HCT116 (cell line): ENCODE measurements around the gene TBC1D1. TPM values are rescaled to one million over a fixed set of nuclear protein-coding genes. Genes with fewer than 3 reads are reported as not detected.

Source experiments
- ATAC-seq: fragments of 200-7000 bp; cut with Tn5 transposase; 2 replicates; pipeline ENCODE4 v1.9.1; 2020; ENCODE audit warnings: mild to moderate bottlenecking, moderate library complexity
- BruUV-seq: library from RNA; stranded (reverse); fragments of 400-500 nt; replicated peaks from 2 replicates; lab custom pipeline; 2021; lab: Mats Ljungman, UMichigan
- CTCF ChIA-PET: fragments of 300-600 bp; sonication (Branson Sonifier 250); formaldehyde crosslinking; loops from one replicate; lab custom pipeline; 2021; ENCODE audit warnings: antibody characterized with exemption; lab: Charles Lee
- POLR2A ChIA-PET: fragments of 300-600, 350-600 bp; sonication (Branson Sonifier 250); formaldehyde crosslinking; loops from one replicate; lab custom pipeline; 2021; ENCODE audit warnings: antibody characterized with exemption; lab: Charles Lee
- RAD21 ChIA-PET, 2 experiments: fragments of 300-600 bp; sonication (Branson Sonifier 250); formaldehyde crosslinking; loops; one replicate each; lab custom pipeline; 2023; ENCODE audit warnings: low total read pairs in 2 of 2; ENCODE audit not compliant: uncharacterized antibody in 2 of 2, unreplicated experiment in 2 of 2, low non-redundant PET in 1 of 2; lab: Charles Lee
- DNase-seq: peaks from one replicate; pipeline ENCODE4 v3.0.0-alpha.2; 2010; ENCODE audit warnings: low read depth, low spot score
- H2AFZ ChIP-seq: fragments of 200-600 bp; shearing (Covaris generic), sonication (generic); 2 replicates; pipeline ENCODE4 v1.6.1; 2017; ENCODE audit warnings: low read depth, mixed run types, mixed read lengths, antibody characterized with exemption, low read length; ENCODE audit not compliant: poor library complexity, severe bottlenecking
- H3K27ac ChIP-seq: 2 replicates; pipeline ENCODE4 v1.5.1; 2012; ENCODE audit warnings: low read depth, low read length
- H3K27me3 ChIP-seq: fragments of 200-600 bp; sonication (generic); 2 replicates; pipeline ENCODE4 v1.6.1; 2016; ENCODE audit warnings: mixed run types, low read length, mixed read lengths; ENCODE audit not compliant: insufficient read depth
- H3K36me3 ChIP-seq, 2 experiments: fragments of 200-500 bp in 1 of 2; fragments of 200-600 bp in 1 of 2; sonication (Bioruptor generic) in 1 of 2; sonication (generic) in 1 of 2; 2 replicates each; pipeline versions ENCODE4 v1.5.1 to v1.6.1; 2014 to 2016; ENCODE audit warnings: low read length in 2 of 2, inconsistent platforms in 1 of 2, mixed read lengths in 1 of 2, mixed run types in 1 of 2; ENCODE audit not compliant: insufficient read depth in 2 of 2, control insufficient read depth in 1 of 2
- H3K4me1 ChIP-seq, 2 experiments: fragments of 200-600 bp in 1 of 2; sonication (generic) in 1 of 2; 2 replicates each; pipeline versions ENCODE4 v1.5.1 to v1.6.1; 2012 to 2017; ENCODE audit warnings: low read length in 2 of 2, inconsistent platforms in 1 of 2, mild to moderate bottlenecking in 1 of 2, mixed read lengths in 1 of 2, mixed run types in 1 of 2, moderate library complexity in 1 of 2; ENCODE audit not compliant: insufficient read depth in 2 of 2, control insufficient read depth in 1 of 2
- H3K4me2 ChIP-seq: fragments of 200-600 bp; sonication (generic); 2 replicates; pipeline ENCODE4 v1.6.1; 2017; ENCODE audit warnings: mixed run types, low read length, mixed read lengths
- H3K4me3 ChIP-seq, 2 experiments: fragments of 200-600 bp in 1 of 2; sonication (generic) in 1 of 2; replicated peaks in 1 of 2; 2 replicates each; pipeline ENCODE4 v1.5.1; 2011 to 2016; ENCODE audit warnings: low read length in 2 of 2, control low read depth in 1 of 2, low read depth in 1 of 2, mild to moderate bottlenecking in 1 of 2, mixed read lengths in 1 of 2, mixed run types in 1 of 2
- H3K79me2 ChIP-seq: fragments of 200-600 bp; sonication (generic); 2 replicates; pipeline ENCODE4 v1.6.1; 2017; ENCODE audit warnings: mild to moderate bottlenecking, mixed run types, low read length, moderate library complexity, mixed read lengths; ENCODE audit not compliant: insufficient read depth
- H3K9ac ChIP-seq: fragments of 200-600 bp; sonication (generic); 2 replicates; pipeline ENCODE4 v1.6.1; 2016; ENCODE audit warnings: low read length, mixed read lengths
- H3K9me2 ChIP-seq: fragments of 200-600 bp; sonication (generic), shearing (Covaris generic); 2 replicates; pipeline ENCODE4 v1.6.1; 2017; ENCODE audit warnings: mixed run types, mild to moderate bottlenecking, moderate library complexity; ENCODE audit not compliant: insufficient read depth
- H3K9me3 ChIP-seq, 2 experiments: fragments of 200-500 bp in 1 of 2; fragments of 200-600 bp in 1 of 2; sonication (Bioruptor generic) in 1 of 2; sonication (generic) in 1 of 2; 2 replicates each; pipeline ENCODE4 v1.6.1; 2014 to 2017; ENCODE audit warnings: low read length in 2 of 2, mixed read lengths in 2 of 2, inconsistent platforms in 1 of 2, low read depth in 1 of 2, mild to moderate bottlenecking in 1 of 2, mixed run types in 1 of 2, moderate library complexity in 1 of 2; ENCODE audit not compliant: control insufficient read depth in 1 of 2, insufficient read depth in 1 of 2
- H4K20me1 ChIP-seq: fragments of 200-600 bp; sonication (generic), shearing (Covaris generic); 2 replicates; pipeline ENCODE4 v1.6.1; 2017; ENCODE audit warnings: mixed run types, mild to moderate bottlenecking, moderate library complexity; ENCODE audit not compliant: insufficient read depth
- EZH2phosphoT487 ChIP-seq: fragments of 200-600 bp; IDR thresholded peaks from 2 replicates; pipeline ENCODE4 v1.6.1; 2018; ENCODE audit warnings: antibody characterized with exemption, borderline replicate concordance
- FOSL1 ChIP-seq: IDR thresholded peaks from 2 replicates; pipeline ENCODE4 v1.6.1; 2012; ENCODE audit warnings: low read depth
- POLR2AphosphoS5 ChIP-seq: IDR thresholded peaks from 2 replicates; pipeline ENCODE4 v1.6.1; 2011; ENCODE audit warnings: mild to moderate bottlenecking, low read depth, low read length, moderate library complexity
- RAD21 ChIP-seq: IDR thresholded peaks from 2 replicates; pipeline ENCODE4 v1.6.1; 2012; ENCODE audit warnings: low read depth, mild to moderate bottlenecking
- SP1 ChIP-seq: IDR thresholded peaks from 2 replicates; pipeline ENCODE4 v1.6.1; 2012; ENCODE audit warnings: low read depth
- TCF7L2 ChIP-seq: IDR thresholded peaks from 2 replicates; pipeline ENCODE4 v1.7.0; 2011; ENCODE audit warnings: borderline replicate concordance, inconsistent platforms; ENCODE audit not compliant: insufficient read depth, insufficient read length; ENCODE audit errors: extremely low read depth
- ZNF274 ChIP-seq: fragments of 200-500 bp; sonication (Bioruptor generic); IDR thresholded peaks from 2 replicates; pipeline ENCODE4 v1.6.1; 2014; ENCODE audit warnings: mild to moderate bottlenecking, low read depth, low read length, inconsistent platforms
- intact Hi-C: fragments of 100-400 bp; cut with micrococcal nuclease; formaldehyde crosslinking; loops from 2 replicates; pipeline ENCODE4 v1.10.0; 2022
- total RNA-seq: library from RNA; stranded (reverse); gene quantifications from one replicate; pipeline ENCODE4 v1.2.1, GENCODE V29; 2021; ENCODE audit not compliant: unreplicated experiment
- TF ChIP-seq, protein P1 (sequence below), 3 experiments: fragments of 200-600 bp in 1 of 3; sonication (generic) in 1 of 3; IDR thresholded peaks in 2 of 3; conservative IDR thresholded peaks in 1 of 3; 2 replicates each; pipeline ENCODE4 v1.5.1; 2012 to 2017; ENCODE audit warnings: low read depth in 2 of 3, low read length in 2 of 3, antibody characterized with exemption in 1 of 3, borderline replicate concordance in 1 of 3, control low read depth in 1 of 3, mild to moderate bottlenecking in 1 of 3, mixed read lengths in 1 of 3, mixed run types in 1 of 3, moderate library complexity in 1 of 3; ENCODE audit not compliant: insufficient read depth in 1 of 3
- TF ChIP-seq, protein P2 (sequence below): IDR thresholded peaks from 2 replicates; pipeline ENCODE4 v1.6.1; 2012

Gene TBC1D1
- total RNA-seq, 1 experiment from 2014 or later: 82.7 TPM

DNA sequence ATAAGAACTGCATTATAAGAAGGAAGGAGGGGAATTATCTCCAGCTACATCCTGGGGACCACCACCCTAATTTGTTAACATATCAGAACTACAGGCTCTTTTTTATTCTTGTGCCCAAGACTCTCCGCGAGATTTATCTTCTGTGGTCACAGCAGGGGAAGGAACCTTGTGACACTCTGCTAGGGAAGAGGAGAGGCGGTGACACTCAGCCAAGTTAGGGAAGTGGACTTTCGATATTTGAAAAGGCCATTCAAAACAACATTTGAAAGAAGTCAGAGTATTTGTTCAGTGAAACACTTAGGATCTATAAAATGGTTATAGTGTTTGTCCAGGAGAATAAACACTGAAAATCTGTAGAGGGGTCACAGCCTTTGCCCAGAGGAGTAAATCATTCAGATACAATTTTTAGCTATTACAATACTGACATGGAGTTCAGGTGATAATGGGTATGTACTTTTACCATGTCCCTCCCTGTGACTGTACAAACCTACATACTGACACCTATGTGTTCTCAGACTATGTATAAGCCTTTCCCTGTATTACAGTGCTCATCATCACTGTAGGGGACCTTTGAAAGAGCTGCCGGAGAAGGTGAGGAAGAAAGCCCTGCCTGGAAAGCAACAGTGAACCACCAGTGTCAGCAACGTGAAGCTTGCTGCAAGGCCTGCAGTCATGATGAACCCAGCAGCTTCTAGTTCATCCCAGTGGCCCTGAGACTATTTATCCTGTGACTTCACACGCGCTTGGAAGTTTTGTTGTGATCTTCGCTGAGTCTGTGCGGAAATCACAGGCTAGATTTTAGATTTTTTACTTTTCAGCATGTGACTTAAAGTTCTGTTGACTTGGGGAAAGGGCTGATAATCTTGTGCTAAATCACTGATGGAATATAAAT is 60.8 kb downstream of the TBC1D1 start:
- H3K27ac ChIP-seq: no peak overlapping the region
- H3K4me1 ChIP-seq: no peaks in the 10 kb centered on the region
- ATAC-seq (no peak), DNase-seq (no peak)
- BruUV-seq: no TSS peak
- H3K4me3 ChIP-seq: no peak overlapping the region
- no peaks in the 10 kb centered on the region for H3K36me3 ChIP-seq
- no peaks in the 10 kb centered on the region for H3K9me3 ChIP-seq
- RAD21 ChIA-PET: no interaction called here
- intact Hi-C loops: no loop called here
- TF ChIP-seq EZH2phosphoT487 (no peak), RAD21 (no peak)
- TF ChIP-seq, protein P1, sequence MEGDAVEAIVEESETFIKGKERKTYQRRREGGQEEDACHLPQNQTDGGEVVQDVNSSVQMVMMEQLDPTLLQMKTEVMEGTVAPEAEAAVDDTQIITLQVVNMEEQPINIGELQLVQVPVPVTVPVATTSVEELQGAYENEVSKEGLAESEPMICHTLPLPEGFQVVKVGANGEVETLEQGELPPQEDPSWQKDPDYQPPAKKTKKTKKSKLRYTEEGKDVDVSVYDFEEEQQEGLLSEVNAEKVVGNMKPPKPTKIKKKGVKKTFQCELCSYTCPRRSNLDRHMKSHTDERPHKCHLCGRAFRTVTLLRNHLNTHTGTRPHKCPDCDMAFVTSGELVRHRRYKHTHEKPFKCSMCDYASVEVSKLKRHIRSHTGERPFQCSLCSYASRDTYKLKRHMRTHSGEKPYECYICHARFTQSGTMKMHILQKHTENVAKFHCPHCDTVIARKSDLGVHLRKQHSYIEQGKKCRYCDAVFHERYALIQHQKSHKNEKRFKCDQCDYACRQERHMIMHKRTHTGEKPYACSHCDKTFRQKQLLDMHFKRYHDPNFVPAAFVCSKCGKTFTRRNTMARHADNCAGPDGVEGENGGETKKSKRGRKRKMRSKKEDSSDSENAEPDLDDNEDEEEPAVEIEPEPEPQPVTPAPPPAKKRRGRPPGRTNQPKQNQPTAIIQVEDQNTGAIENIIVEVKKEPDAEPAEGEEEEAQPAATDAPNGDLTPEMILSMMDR (IDR thresholded peaks at IDR 0.05 in 2 of 3, conservative IDR thresholded peaks at IDR 0.05 in 1 of 3; ENCODE audit: borderline replicate concordance in 1 of 3, insufficient read depth in 1 of 3, low read depth in 2 of 3, low read length in 2 of 3): no peak
- POLR2A ChIA-PET: no interaction called here
- no peaks in the 10 kb centered on the region for H3K79me2 ChIP-seq
- no peak overlapping the region for H3K4me2 ChIP-seq
- no peaks in the 10 kb centered on the region for H4K20me1 ChIP-seq
- no peak overlapping the region for H2AFZ ChIP-seq
- no peak overlapping the region for H3K9ac ChIP-seq
- CTCF ChIA-PET: no interaction called here
- no peaks in the 10 kb centered on the region for H3K9me2 ChIP-seq
- H3K27me3 ChIP-seq: no peaks in the 10 kb centered on the region

DNA sequence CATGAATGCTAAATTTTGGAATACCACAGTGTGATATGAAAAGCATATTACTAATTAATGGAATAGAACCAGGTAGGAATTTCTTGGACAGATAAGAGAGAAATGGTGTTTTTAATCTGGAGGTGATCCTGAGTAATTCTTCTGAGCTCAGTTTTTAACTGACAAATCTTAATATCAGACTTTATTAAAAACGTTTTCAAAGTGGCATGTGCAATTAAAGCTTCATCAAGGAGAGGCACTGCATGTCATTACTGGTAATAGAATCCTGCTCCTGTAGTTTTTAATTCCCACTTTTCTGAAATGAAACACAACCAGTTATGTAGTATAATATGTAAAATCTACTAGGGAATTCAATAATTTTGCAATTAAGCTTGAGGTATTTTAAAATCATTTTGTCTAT is 62.3 kb downstream of the TBC1D1 start:
- Histone ChIP-seq H3K79me2 (no peaks in the 10 kb centered on the region), H3K4me2 (no peak overlapping the region), H3K36me3 (no peaks in the 10 kb centered on the region), H3K4me3 (no peak overlapping the region), H4K20me1 (no peaks in the 10 kb centered on the region), H2AFZ (no peak overlapping the region), H3K27me3 (no peaks in the 10 kb centered on the region), H3K9ac (no peak overlapping the region), H3K9me3 (no peaks in the 10 kb centered on the region), H3K4me1 (no peaks in the 10 kb centered on the region), H3K9me2 (no peaks in the 10 kb centered on the region), H3K27ac (no peak overlapping the region)
- ATAC-seq: no peak
- BruUV-seq: no TSS peak
- DNase-seq: no peak
- ChIA-PET POLR2A (no interaction called here), CTCF (interaction anchor here (1.0 kb wide), 1 partner anchor 17 kb away, joined by 3 read pairs; no protein-coding TSS in a partner anchor), RAD21 (no interaction called here)
- intact Hi-C loops: no loop called here
- TF ChIP-seq ZNF274 (no peak), POLR2AphosphoS5 (no peak), SP1 (no peak), FOSL1 (no peak), TCF7L2 (no peak)
- TF ChIP-seq, protein P2, sequence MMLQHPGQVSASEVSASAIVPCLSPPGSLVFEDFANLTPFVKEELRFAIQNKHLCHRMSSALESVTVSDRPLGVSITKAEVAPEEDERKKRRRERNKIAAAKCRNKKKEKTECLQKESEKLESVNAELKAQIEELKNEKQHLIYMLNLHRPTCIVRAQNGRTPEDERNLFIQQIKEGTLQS: no peak
